H1 (cell line): Measurements from ENCODE around the gene FAT3. TPM values are rescaled to one million over a fixed set of nuclear protein-coding genes. Genes with fewer than 3 reads are reported as not detected.

ENCODE experiments used
- CTCF ChIA-PET: fragments of 300-600 bp; sonication (Branson Sonifier 250); formaldehyde crosslinking; loops from one replicate; lab custom pipeline; 2021; ENCODE audit not compliant: partially characterized antibody; lab: Charles Lee
- POLR2A ChIA-PET: fragments of 300-600 bp; sonication (Branson Sonifier 250); formaldehyde crosslinking; loops from one replicate; lab custom pipeline; 2021; ENCODE audit warnings: inconsistent platforms; ENCODE audit not compliant: partially characterized antibody; lab: Charles Lee
- DNase-seq, 2 experiments: peaks; one replicate each; pipeline versions ENCODE4 v3.0.0 to v3.0.0-alpha.2; 2010 to 2022; ENCODE audit warnings: low spot score in 2 of 2, low read depth in 1 of 2, mixed read lengths in 1 of 2
- FAIRE-seq: peaks from 2 replicates; lab custom pipeline; 2011; peaks lifted over from hg19 to GRCh38; lab: Jason Lieb, UNC
- H2AFZ ChIP-seq: 2 replicates; pipeline ENCODE4 v1.8.1; 2012; ENCODE audit warnings: low read length, inconsistent platforms
- H2AK5ac ChIP-seq: 2 replicates; pipeline ENCODE4 v1.6.1; 2013; ENCODE audit warnings: low read depth, low read length
- H2BK120ac ChIP-seq: replicated peaks from 2 replicates; pipeline ENCODE3; 2013; ENCODE audit warnings: low read depth, low read length, inconsistent platforms
- H2BK12ac ChIP-seq: 2 replicates; pipeline ENCODE4 v1.6.1; 2013; ENCODE audit warnings: low read depth, low read length
- H2BK15ac ChIP-seq: 2 replicates; pipeline ENCODE4 v1.6.1; 2013; ENCODE audit warnings: low read length
- H2BK20ac ChIP-seq: 2 replicates; pipeline ENCODE4 v1.6.1; 2013; ENCODE audit warnings: low read length
- H2BK5ac ChIP-seq: 2 replicates; pipeline ENCODE4 v1.6.1; 2013; ENCODE audit warnings: low read depth, low read length
- H3K14ac ChIP-seq: 2 replicates; pipeline ENCODE4 v1.6.1; 2013; ENCODE audit warnings: inconsistent platforms; ENCODE audit not compliant: insufficient read length
- H3K18ac ChIP-seq: 2 replicates; pipeline ENCODE4 v1.6.1; 2013; ENCODE audit warnings: low read length; ENCODE audit errors: extremely low read depth
- H3K23ac ChIP-seq: 2 replicates; pipeline ENCODE4 v1.6.1; 2013; ENCODE audit warnings: inconsistent platforms; ENCODE audit not compliant: insufficient read length
- H3K23me2 ChIP-seq: 2 replicates; pipeline ENCODE4 v1.6.1; 2013; ENCODE audit warnings: low read depth, low read length
- H3K27ac ChIP-seq: 2 replicates; pipeline ENCODE4 v1.6.1; 2011; ENCODE audit warnings: low read depth, low read length, inconsistent platforms
- H3K27me3 ChIP-seq, 4 experiments: replicated peaks in 1 of 4; 1 replicate in 1 of 4; 2 replicates in 3 of 4; pipeline versions ENCODE4 v1.6.1 to v1.8.1; 2011 to 2013; ENCODE audit warnings: low read length in 3 of 4, mild to moderate bottlenecking in 3 of 4, inconsistent platforms in 2 of 4, mixed read lengths in 2 of 4, moderate library complexity in 1 of 4; ENCODE audit not compliant: control insufficient read depth in 3 of 4, insufficient read depth in 3 of 4; ENCODE audit errors: extremely low read depth in 1 of 4
- H3K36me3 ChIP-seq, 4 experiments: 2 replicates each; pipeline versions ENCODE4 v1.6.1 to v1.8.1; 2011 to 2013; ENCODE audit warnings: mild to moderate bottlenecking in 4 of 4, low read length in 3 of 4, moderate library complexity in 2 of 4, control low read depth in 1 of 4, inconsistent platforms in 1 of 4; ENCODE audit not compliant: insufficient read depth in 4 of 4, control insufficient read depth in 2 of 4
- H3K4ac ChIP-seq: replicated peaks from 2 replicates; pipeline ENCODE3; 2013; ENCODE audit warnings: low read length, low read depth, mixed read lengths, inconsistent platforms; ENCODE audit not compliant: insufficient read length
- H3K4me1 ChIP-seq, 4 experiments: replicated peaks in 1 of 4; 1 replicate in 1 of 4; 2 replicates in 3 of 4; pipeline versions ENCODE4 v1.6.1 to v1.8.1; 2011 to 2013; ENCODE audit warnings: low read length in 3 of 4, inconsistent platforms in 2 of 4, mixed read lengths in 1 of 4; ENCODE audit not compliant: insufficient read depth in 4 of 4, control insufficient read depth in 3 of 4
- H3K4me2 ChIP-seq, 2 experiments: 2 replicates each; pipeline versions ENCODE4 v1.6.1 to v1.8.1; 2011 to 2013; ENCODE audit warnings: low read depth in 2 of 2, low read length in 2 of 2, control low read depth in 1 of 2, inconsistent platforms in 1 of 2, mild to moderate bottlenecking in 1 of 2; ENCODE audit not compliant: insufficient read depth in 1 of 2
- H3K4me3 ChIP-seq, 4 experiments: fragments of 200-600, 300-600 bp in 1 of 4; sonication (generic), shearing (Covaris generic), sonication (Bioruptor Twin) in 1 of 4; 2 replicates each; pipeline versions ENCODE4 v1.5.1 to v1.8.1; 2011 to 2016; ENCODE audit warnings: low read length in 4 of 4, low read depth in 3 of 4, control low read depth in 2 of 4, inconsistent platforms in 2 of 4, mild to moderate bottlenecking in 2 of 4, mixed read lengths in 1 of 4, moderate library complexity in 1 of 4; ENCODE audit not compliant: insufficient read depth in 2 of 4; ENCODE audit errors: extremely low read depth in 1 of 4
- H3K56ac ChIP-seq: replicated peaks from 2 replicates; pipeline ENCODE3; 2013; ENCODE audit warnings: low read depth, mild to moderate bottlenecking, mixed read lengths, low read length, inconsistent platforms; ENCODE audit not compliant: insufficient read length
- H3K79me1 ChIP-seq: 2 replicates; pipeline ENCODE4 v1.6.1; 2013; ENCODE audit warnings: low read depth, low read length, control low read depth
- H3K79me2 ChIP-seq, 2 experiments: 2 replicates each; pipeline versions ENCODE4 v1.6.1 to v1.8.1; 2012 to 2013; ENCODE audit warnings: low read length in 2 of 2, mild to moderate bottlenecking in 2 of 2, inconsistent platforms in 1 of 2; ENCODE audit not compliant: insufficient read depth in 2 of 2, control insufficient read depth in 1 of 2
- H3K9ac ChIP-seq, 4 experiments: replicated peaks in 1 of 4; 1 replicate in 1 of 4; 2 replicates in 3 of 4; pipeline versions ENCODE4 v1.6.1 to v1.8.1; 2011 to 2013; ENCODE audit warnings: low read depth in 3 of 4, low read length in 3 of 4, control low read depth in 2 of 4, mild to moderate bottlenecking in 2 of 4, moderate library complexity in 2 of 4, inconsistent platforms in 1 of 4; ENCODE audit errors: extremely low read depth in 1 of 4
- H3K9me3 ChIP-seq, 2 experiments: 2 replicates each; pipeline versions ENCODE4 v1.6.1 to v1.8.1; 2012 to 2013; ENCODE audit warnings: mild to moderate bottlenecking in 2 of 2, moderate library complexity in 2 of 2, control low read depth in 1 of 2, inconsistent platforms in 1 of 2, low read depth in 1 of 2, low read length in 1 of 2, mixed read lengths in 1 of 2; ENCODE audit not compliant: insufficient read depth in 2 of 2
- H4K20me1 ChIP-seq, 2 experiments: replicated peaks in 1 of 2; 2 replicates each; pipeline versions ENCODE3 to v1.8.1; 2011 to 2013; ENCODE audit warnings: inconsistent platforms in 2 of 2, low read length in 2 of 2, mild to moderate bottlenecking in 1 of 2; ENCODE audit not compliant: insufficient read depth in 2 of 2, control insufficient read depth in 1 of 2
- H4K5ac ChIP-seq: 2 replicates; pipeline ENCODE4 v1.6.1; 2013; ENCODE audit warnings: low read length, low read depth, mixed read lengths, inconsistent platforms; ENCODE audit not compliant: insufficient read length
- H4K8ac ChIP-seq: 2 replicates; pipeline ENCODE4 v1.8.0; 2013; ENCODE audit warnings: mild to moderate bottlenecking, moderate library complexity, low read length, inconsistent platforms; ENCODE audit not compliant: insufficient read depth; ENCODE audit errors: extremely low read depth
- H4K91ac ChIP-seq: replicated peaks from 2 replicates; pipeline ENCODE3; 2013; ENCODE audit warnings: low read length, mixed read lengths, inconsistent platforms; ENCODE audit not compliant: insufficient read length
- CEBPB ChIP-seq: IDR thresholded peaks from 2 replicates; pipeline ENCODE4 v1.6.1; 2012; ENCODE audit warnings: low read depth, low read length
- EZH2 ChIP-seq: fragments of 200-600 bp; sonication (generic); IDR thresholded peaks from 2 replicates; pipeline ENCODE4 v1.7.1; 2012; ENCODE audit warnings: low read depth, mild to moderate bottlenecking, moderate library complexity, low read length, inconsistent platforms; ENCODE audit not compliant: severe bottlenecking
- WGBS, 2 experiments: shearing (Covaris generic) in 1 of 2; methylation state at CpG; one replicate each; pipeline versions ENCODE4 v1.1.6 to v1.1.7; 2013 to 2015; ENCODE audit warnings: low lambda C conversion rate in 2 of 2, mixed read lengths in 2 of 2, inconsistent platforms in 1 of 2, low coverage in 1 of 2, missing lambda C conversion rate in 1 of 2; ENCODE audit not compliant: insufficient replicate concordance in 2 of 2, insufficient coverage in 1 of 2, insufficient read length in 1 of 2; ENCODE audit errors: extremely low coverage in 1 of 2, missing lambda C conversion rate in 1 of 2; 5-methylcytosine and 5-hydroxymethylcytosine counted together
- polyA plus RNA-seq, 7 experiments: library from polyadenylated mRNA; depleted of rRNA in 3 of 7; stranded (reverse) in 5 of 7; unstranded in 2 of 7; fragments of >200 nt in 5 of 7; fragments of 200-250 nt in 2 of 7; gene quantifications; 1 replicate in 5 of 7; 2 replicates in 1 of 7; 4 replicates in 1 of 7; pipeline versions ENCODE4 v1.2.1 to v1.2.3, GENCODE V29; 2011 to 2013; ENCODE audit warnings: missing spikeins in 2 of 7, mixed read lengths in 2 of 7
- total RNA-seq: library from RNA; stranded (reverse); fragmentation: NEBNext Ultra II Directional; extraction: Animal tissue kit (Norgen Biotek cat#: 25700); gene quantifications from 2 replicates; pipeline ENCODE4 v1.2.1, GENCODE V29; 2021

The FAT3 gene
- total and polyA plus RNA-seq, 2 of the 8 experiments (the other 6 are each of a cell fraction or from before 2014, with no cell fraction given) = 7.2 to 18.4 TPM

GRCh38 chr11:92224054-92224406 is 588 bp upstream of the FAT3 start:
- 0 out of 2 replicates have a peak overlapping the region, but pooled peaks have one; percentile 15 for H3K18ac ChIP-seq
- ChIA-PET POLR2A (interaction anchor here (0.7 to 1.4 kb wide), 4 partner anchors 9 to 104 kb away, joined by 3 to 4 read pairs (median 4); no protein-coding TSS in a partner anchor), CTCF (interaction anchor here (1.1 to 1.8 kb wide), 4 partner anchors 12 to 164 kb away, joined by 3 to 9 read pairs (median 4); no protein-coding TSS in a partner anchor)
- peak overlapping the region; percentile 75 for H4K91ac ChIP-seq
- peak overlapping the region; percentile 23; the same call in 1 of the 2 replicates for H2BK20ac ChIP-seq
- no peak overlapping the region; the same call in 1 of the 2 replicates for H2BK5ac ChIP-seq
- H2BK15ac ChIP-seq = peak overlapping the region; percentile 34; the same call in 1 of the 2 replicates
- no peaks in the 10 kb centered on the region for H3K36me3 ChIP-seq
- H3K4me1 ChIP-seq = peaks cover 13 to 31% (median 23%) of the 10 kb centered on the region in 4 experiments
- peaks cover 29% of the 10 kb centered on the region for H3K23me2 ChIP-seq
- H3K4me2 ChIP-seq = peak overlapping the region; percentile 89 to 99
- DNase-seq (no peak), FAIRE-seq (no peak)
- peaks cover 0 to 1% of the 10 kb centered on the region in 2 experiments for H4K20me1 ChIP-seq
- no peak overlapping the region for H2AK5ac ChIP-seq
- H3K27me3 ChIP-seq = peaks cover 0 to 40% (median 25%) of the 10 kb centered on the region in 4 experiments; a peak in 5 of 7 replicates
- H2BK120ac ChIP-seq = peak overlapping the region; percentile 68
- H3K14ac ChIP-seq = no peak overlapping the region
- H3K56ac ChIP-seq = peak overlapping the region; percentile 63
- peaks cover 3 to 5% of the 10 kb centered on the region in 2 experiments; a peak in 1 of 4 replicates for H3K9me3 ChIP-seq
- H4K8ac ChIP-seq = no peak overlapping the region
- H3K27ac ChIP-seq = no peak overlapping the region
- TF ChIP-seq CEBPB (no peak), EZH2 (peak; percentile 21)
- peak overlapping the region; percentile 95; the same call in 1 of the 2 replicates for H2BK12ac ChIP-seq
- peaks cover 0 to 18% of the 10 kb centered on the region in 2 experiments; a peak in 2 of 4 replicates for H3K79me2 ChIP-seq
- no peaks in the 10 kb centered on the region for H3K79me1 ChIP-seq
- H3K9ac ChIP-seq = no peak overlapping the region
- H3K4me3 ChIP-seq = peak overlapping the region; percentile 53 to 80 (median 76)
- 10% methylated on average over 8 of the region's 8 CpGs; no CpG with 5 or more reads in 1 of the 2 experiments for WGBS, 2 experiments
- H4K5ac ChIP-seq = no peak overlapping the region
- H2AFZ ChIP-seq = peak overlapping the region; percentile 65; the same call in 1 of the 2 replicates
- no peak overlapping the region for H3K23ac ChIP-seq
- H3K4ac ChIP-seq = peak overlapping the region; percentile 17
